WTC11 (cell line): Measurements from ENCODE around the gene MTSS2.

Source experiments
- NFE2L1 ChIP-seq: sonication (generic); formaldehyde crosslinking; IDR thresholded peaks from 2 replicates; pipeline ENCODE4 v1.8.1; 2023; ENCODE audit warnings: missing genetic modification reagents
- SOX15 ChIP-seq: fragments of 250-450 bp; sonication (Bioruptor Pico); IDR thresholded peaks from 2 replicates; pipeline ENCODE4 v1.9.0; 2021; ENCODE audit warnings: mild to moderate bottlenecking
- TF ChIP-seq, protein P1 (sequence below): fragments of 200-600 bp; IDR thresholded peaks from 2 replicates; pipeline ENCODE4 v1.8.0; 2022; ENCODE audit warnings: antibody characterized with exemption

DNA sequence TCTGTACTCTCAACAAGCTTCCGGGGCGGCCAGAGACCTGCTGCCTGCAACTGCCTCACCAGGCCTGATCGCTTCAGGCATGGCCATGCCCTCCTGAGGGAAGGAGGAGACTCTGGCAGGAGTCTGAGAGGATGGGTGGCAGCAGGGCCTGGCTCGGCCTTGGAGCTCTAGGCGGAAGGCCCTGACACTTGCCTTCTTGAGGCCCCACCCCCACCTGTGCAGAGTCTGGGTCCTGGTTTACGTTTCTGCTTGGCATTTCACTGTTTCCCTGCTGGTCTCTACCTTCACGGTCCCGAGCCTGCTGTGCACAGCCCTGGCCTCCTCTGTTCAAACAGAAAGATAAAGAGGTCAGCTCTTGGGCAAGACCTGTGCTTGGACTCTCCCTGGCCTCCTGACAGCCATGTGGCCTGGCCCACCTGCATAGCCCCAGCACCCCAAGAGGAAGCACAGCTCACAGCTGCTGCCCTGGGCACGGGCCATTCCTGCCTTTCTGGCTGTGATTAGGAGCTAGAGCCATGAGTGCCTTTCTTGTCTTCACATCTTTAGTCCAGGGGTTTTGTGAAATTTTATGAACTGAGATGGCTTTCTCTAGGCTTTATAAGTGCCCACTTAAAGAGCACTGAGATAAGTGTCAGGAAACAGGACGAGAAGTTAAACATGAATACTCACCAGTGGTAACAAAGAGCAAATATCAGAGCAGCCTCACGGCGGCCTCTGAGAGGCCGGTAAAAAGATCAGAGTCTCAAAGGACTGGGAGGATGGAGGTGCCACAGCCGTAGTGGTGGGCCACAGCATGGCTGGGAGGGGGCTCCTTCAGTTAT, 25.6 kb upstream of the MTSS2 start:
- TF ChIP-seq NFE2L1 (no peak), SOX15 (CRISPR knock-in tag) (no peak)
- TF ChIP-seq, protein P1, sequence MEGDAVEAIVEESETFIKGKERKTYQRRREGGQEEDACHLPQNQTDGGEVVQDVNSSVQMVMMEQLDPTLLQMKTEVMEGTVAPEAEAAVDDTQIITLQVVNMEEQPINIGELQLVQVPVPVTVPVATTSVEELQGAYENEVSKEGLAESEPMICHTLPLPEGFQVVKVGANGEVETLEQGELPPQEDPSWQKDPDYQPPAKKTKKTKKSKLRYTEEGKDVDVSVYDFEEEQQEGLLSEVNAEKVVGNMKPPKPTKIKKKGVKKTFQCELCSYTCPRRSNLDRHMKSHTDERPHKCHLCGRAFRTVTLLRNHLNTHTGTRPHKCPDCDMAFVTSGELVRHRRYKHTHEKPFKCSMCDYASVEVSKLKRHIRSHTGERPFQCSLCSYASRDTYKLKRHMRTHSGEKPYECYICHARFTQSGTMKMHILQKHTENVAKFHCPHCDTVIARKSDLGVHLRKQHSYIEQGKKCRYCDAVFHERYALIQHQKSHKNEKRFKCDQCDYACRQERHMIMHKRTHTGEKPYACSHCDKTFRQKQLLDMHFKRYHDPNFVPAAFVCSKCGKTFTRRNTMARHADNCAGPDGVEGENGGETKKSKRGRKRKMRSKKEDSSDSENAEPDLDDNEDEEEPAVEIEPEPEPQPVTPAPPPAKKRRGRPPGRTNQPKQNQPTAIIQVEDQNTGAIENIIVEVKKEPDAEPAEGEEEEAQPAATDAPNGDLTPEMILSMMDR: no peak
